Panc1 (cell line): ENCODE data around the gene FLT1.

Experiments used
- TF ChIP-seq, protein P1 (sequence below): fragments of 450-650 bp; IDR thresholded peaks from 2 replicates; pipeline ENCODE4 v1.5.1; 2017; ENCODE audit warnings: mild to moderate bottlenecking
- TF ChIP-seq, protein P2 (sequence below), 2 experiments: IDR thresholded peaks; 2 replicates each; pipeline ENCODE4 v1.6.1; 2011 to 2012; ENCODE audit warnings: low read depth in 2 of 2, control low read depth in 1 of 2, low read length in 1 of 2, mild to moderate bottlenecking in 1 of 2, moderate library complexity in 1 of 2; ENCODE audit not compliant: insufficient read depth in 1 of 2

DNA sequence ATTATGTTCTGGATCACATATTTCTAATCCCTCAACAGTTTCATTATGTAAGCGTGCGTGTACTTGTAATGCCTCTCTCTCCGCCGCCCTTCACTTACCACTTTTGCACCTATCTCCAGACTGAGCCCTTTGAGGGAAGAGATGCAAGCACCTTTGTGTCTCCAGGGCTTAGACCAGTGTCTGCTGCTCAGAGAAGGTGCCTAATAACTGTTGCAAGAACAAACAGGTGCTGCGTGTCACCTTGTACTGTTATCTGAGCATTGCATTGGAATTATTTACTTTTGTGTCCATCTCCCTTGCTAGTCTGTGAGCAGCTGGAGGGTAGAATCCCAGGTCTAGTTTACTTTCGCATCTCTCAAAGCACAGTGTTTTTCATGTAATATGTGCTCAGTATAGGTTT lies 156.2 kb downstream of the FLT1 start:
- TF ChIP-seq, protein P1, sequence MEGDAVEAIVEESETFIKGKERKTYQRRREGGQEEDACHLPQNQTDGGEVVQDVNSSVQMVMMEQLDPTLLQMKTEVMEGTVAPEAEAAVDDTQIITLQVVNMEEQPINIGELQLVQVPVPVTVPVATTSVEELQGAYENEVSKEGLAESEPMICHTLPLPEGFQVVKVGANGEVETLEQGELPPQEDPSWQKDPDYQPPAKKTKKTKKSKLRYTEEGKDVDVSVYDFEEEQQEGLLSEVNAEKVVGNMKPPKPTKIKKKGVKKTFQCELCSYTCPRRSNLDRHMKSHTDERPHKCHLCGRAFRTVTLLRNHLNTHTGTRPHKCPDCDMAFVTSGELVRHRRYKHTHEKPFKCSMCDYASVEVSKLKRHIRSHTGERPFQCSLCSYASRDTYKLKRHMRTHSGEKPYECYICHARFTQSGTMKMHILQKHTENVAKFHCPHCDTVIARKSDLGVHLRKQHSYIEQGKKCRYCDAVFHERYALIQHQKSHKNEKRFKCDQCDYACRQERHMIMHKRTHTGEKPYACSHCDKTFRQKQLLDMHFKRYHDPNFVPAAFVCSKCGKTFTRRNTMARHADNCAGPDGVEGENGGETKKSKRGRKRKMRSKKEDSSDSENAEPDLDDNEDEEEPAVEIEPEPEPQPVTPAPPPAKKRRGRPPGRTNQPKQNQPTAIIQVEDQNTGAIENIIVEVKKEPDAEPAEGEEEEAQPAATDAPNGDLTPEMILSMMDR: no peak
- TF ChIP-seq, protein P2, sequence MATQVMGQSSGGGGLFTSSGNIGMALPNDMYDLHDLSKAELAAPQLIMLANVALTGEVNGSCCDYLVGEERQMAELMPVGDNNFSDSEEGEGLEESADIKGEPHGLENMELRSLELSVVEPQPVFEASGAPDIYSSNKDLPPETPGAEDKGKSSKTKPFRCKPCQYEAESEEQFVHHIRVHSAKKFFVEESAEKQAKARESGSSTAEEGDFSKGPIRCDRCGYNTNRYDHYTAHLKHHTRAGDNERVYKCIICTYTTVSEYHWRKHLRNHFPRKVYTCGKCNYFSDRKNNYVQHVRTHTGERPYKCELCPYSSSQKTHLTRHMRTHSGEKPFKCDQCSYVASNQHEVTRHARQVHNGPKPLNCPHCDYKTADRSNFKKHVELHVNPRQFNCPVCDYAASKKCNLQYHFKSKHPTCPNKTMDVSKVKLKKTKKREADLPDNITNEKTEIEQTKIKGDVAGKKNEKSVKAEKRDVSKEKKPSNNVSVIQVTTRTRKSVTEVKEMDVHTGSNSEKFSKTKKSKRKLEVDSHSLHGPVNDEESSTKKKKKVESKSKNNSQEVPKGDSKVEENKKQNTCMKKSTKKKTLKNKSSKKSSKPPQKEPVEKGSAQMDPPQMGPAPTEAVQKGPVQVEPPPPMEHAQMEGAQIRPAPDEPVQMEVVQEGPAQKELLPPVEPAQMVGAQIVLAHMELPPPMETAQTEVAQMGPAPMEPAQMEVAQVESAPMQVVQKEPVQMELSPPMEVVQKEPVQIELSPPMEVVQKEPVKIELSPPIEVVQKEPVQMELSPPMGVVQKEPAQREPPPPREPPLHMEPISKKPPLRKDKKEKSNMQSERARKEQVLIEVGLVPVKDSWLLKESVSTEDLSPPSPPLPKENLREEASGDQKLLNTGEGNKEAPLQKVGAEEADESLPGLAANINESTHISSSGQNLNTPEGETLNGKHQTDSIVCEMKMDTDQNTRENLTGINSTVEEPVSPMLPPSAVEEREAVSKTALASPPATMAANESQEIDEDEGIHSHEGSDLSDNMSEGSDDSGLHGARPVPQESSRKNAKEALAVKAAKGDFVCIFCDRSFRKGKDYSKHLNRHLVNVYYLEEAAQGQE (IDR thresholded peaks at IDR 0.05; ENCODE audit: insufficient read depth in 1 of 2, low read depth in 2 of 2, low read length in 1 of 2): no peak
